ENCODE results near the gene YARS1. TPM values are rescaled to one million over a fixed set of nuclear protein-coding genes. Genes with fewer than 3 reads are reported as not detected.
A peak's percentile ranks its signal among the peaks of the same experiment; 100 is the strongest.

Gene YARS1
- total RNA-seq, 2 donors from 2014 or later, result 36.7 to 70.0 TPM

GRCh38 chr1:32786856-32787255, 30.3 kb downstream of the YARS1 start:
- no peak for ATAC-seq
- intact Hi-C loops (cut with DNase I), result no loop called here
- no peak for DNase-seq

GRCh38 chr1:32784817-32785216, 32.3 kb downstream of the YARS1 start:
- ATAC-seq, result no peak
- intact Hi-C loops (cut with DNase I), result no loop called here

GRCh38 chr1:32783851-32784250, 33.3 kb downstream of the YARS1 start:
- ATAC-seq (no peak), DNase-seq (no peak)
- intact Hi-C loops (cut with DNase I), result no loop called here

More at GRCh38 chr1:32784817-32785216, 32.3 kb downstream of the YARS1 start:
- DNase-seq, result no peak

- intact Hi-C loops (cut with DNase I), result no loop called here
- DNase-seq, result no peak
- no peak for ATAC-seq
These were observed 35.1 kb downstream of the YARS1 start for GRCh38 chr1:32782086-32782485.

- no peak for ATAC-seq
These were observed 36.4 kb downstream of the YARS1 start for GRCh38 chr1:32780628-32781234.

GRCh38 chr1:32780005-32780404, 37.2 kb downstream of the YARS1 start:
- ATAC-seq (no peak), DNase-seq (no peak)
- intact Hi-C loops (cut with DNase I), result no loop called here

More at GRCh38 chr1:32780628-32781234, 36.4 kb downstream of the YARS1 start:
- no peak for DNase-seq
- intact Hi-C loops (cut with DNase I), result no loop called here

DNA sequence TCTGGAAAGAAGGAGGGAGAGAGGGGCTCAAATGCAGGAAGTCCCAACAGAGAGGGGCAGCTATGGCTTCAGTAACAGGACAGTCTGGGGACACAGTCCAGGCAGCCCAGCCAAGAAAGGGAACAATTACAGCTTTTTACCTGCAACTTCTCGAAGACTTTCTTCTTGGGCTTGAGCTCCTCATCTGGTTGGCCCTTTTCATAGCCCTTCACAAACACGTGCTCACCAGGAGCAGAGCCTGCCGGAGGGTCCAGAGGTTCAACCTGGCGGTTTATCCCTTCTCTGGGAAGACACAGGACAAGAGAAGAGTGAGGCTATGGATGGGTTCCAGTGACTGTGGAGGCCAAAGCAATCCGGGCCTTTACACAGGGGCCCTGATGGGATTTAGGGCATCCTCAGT, 37.9 kb downstream of the YARS1 start:
- intact Hi-C loops (cut with DNase I), result loop anchor here in 1 of 2 donors (10.0 kb wide), 1 partner anchor 254 kb away; no protein-coding TSS in a partner anchor
- ATAC-seq, result no peak
- DNase-seq, result no peak

DNA sequence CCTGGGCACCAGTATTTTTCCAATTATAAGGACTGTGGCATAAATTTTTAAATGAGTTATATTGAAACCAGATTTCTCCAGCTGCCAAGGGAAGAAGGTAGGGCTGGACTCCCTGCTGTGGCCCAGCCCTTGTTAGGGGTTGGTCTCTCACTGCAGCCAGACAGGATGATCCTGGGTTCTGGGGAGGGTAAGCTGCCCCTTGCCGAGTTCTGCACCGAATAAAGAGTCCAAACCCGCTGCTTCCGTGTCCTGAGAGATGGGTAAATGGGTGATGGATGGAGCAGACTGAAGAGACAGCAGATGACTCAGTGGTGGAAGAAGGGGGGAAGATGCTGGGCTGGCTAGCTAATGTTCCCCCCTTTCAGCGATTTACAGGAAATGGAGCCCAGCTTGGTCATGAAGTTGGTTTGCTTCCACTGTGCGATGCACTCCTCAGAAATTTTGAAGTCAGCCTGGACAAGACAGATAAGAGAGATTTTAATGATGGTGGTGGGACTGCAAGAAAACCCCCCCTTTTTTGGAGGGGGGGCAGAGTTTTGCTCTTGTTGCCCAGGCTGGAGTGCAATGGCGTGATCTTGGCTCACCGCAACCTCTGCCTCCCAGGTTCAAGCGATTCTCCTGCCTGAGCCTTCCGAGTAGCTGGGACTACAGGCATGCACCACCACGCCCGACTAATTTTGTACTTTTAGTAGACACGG, 41.4 kb downstream of the YARS1 start:
- ATAC-seq (no peak), DNase-seq (no peak)
- intact Hi-C loops (cut with DNase I), result loop anchor here in 1 of 2 donors (10.0 kb wide), 1 partner anchor 251 kb away; no protein-coding TSS in a partner anchor

DNA sequence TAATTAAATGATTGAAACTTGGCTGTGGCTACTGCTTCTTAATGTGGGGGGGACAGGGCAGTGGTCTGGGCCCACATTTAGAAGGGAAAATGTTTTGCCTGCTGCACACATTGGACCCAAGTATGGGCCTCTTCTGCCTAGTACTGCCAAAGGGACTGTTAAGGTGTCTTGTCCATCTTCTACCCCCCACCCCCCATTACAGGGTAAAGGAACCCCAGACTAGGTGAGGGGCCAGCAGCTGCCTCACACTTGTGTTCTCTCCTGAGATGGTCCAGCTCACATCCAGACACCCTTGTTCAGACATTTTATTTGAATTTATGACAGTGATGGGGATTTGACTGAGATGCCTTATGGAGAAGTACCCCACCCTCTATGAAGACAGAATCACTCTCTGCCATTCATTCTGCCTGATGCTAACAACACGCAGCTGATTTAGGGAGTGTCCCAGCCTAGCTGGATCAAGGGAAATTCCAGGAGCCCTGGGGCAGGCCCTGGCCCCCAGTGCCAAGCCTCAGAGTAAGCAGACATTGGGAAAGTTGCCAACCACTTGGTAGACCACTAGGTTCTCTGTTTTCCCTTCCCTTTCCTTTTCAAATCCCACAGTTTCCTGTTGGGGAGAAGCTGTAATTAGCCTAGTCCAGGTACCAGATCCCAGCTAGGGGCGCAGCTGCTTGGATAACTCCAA, 42.1 kb downstream of the YARS1 start:
- ATAC-seq, result no peak
- intact Hi-C loops (cut with DNase I), result loop anchor here in 1 of 2 donors (5.0 to 10.0 kb wide), 2 partner anchors 63 to 250 kb away; no protein-coding TSS in a partner anchor
- DNase-seq, result no peak

- intact Hi-C loops (cut with DNase I), result loop anchor here in 1 of 2 donors (5.0 to 10.0 kb wide), 2 partner anchors 62 to 250 kb away; no protein-coding TSS in a partner anchor
- DNase-seq, result no peak
- ATAC-seq, result no peak
These were observed 42.7 kb downstream of the YARS1 start for GRCh38 chr1:32774464-32774808.

DNA sequence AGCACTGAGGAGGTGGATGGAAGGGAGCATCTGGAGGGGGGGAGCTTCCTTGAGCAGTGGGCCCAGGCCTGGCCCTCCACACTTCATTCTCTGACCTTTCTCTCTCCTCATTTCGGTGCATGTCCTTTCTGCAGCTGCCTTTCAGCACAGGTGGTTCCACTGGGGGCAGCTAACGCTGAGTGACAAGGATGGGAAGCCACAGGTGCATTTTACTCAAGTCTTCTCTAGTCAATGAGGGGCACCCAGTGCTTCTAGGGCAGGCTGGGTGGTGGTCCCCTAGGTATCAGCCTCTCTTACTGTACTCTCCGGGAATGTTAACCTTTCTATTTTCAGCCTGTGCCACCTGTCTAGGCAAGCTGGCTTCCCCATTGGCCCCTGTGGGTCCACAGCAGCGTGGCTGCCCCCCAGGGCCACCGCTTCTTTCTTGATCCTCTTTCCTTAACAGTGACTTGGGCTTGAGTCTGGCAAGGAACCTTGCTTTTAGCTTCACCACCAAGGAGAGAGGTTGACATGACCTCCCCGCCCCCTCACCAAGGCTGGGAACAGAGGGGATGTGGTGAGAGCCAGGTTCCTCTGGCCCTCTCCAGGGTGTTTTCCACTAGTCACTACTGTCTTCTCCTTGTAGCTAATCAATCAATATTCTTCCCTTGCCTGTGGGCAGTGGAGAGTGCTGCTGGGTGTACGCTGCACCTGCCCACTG, 43.2 kb downstream of the YARS1 start:
- intact Hi-C loops (cut with DNase I), result loop anchor here (2.0 to 10.0 kb wide), 3 partner anchors 61 to 249 kb away; no protein-coding TSS in a partner anchor
- ATAC-seq (no peak), DNase-seq (no peak)

DNA sequence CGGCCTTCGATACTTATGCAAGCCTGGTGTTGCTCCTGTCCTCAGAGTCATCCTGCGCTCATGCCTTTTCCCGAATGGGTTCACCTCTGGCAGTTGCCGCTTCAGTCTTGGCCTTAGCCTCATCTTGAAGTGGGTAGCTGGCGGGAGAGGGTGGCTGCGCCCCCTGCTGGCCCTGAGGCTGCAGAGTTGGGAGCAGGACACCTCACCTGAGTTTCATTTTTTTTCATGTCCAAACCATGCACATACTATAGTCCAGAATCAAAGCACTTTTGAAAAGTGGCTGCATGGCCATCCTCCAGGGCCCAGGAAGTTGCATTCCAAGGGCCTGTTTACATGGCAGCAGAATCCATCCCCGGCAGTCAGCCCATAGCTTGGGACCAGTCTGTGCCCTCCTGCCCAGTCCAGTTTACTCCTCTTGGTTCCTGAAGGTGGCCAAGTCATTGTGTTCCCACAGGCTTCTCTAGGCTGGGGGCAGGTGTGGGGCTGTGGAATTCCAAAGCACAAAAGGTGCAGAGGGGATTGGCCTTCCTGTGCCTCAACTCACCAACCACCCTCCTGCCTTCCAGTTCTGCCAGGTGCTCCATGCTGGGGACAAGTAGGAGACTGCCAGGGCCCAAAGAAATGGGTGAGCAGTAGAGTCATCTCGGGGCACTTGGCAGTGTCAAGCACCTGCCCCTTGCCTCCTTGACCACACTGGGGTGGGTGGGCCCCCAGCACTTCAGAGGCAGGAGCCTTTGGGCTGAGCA, 44.0 kb downstream of the YARS1 start:
- intact Hi-C loops (cut with DNase I), result loop anchor here (2.0 to 10.0 kb wide), 3 partner anchors 60 to 248 kb away; no protein-coding TSS in a partner anchor
- ATAC-seq, result peak; percentile 76 to 88
- peak; percentile 83 for DNase-seq

- intact Hi-C loops (cut with DNase I), result loop anchor here (2.0 to 10.0 kb wide), 3 partner anchors 60 to 248 kb away; no protein-coding TSS in a partner anchor
These were observed 44.7 kb downstream of the YARS1 start for GRCh38 chr1:32772281-32773017.

DNA sequence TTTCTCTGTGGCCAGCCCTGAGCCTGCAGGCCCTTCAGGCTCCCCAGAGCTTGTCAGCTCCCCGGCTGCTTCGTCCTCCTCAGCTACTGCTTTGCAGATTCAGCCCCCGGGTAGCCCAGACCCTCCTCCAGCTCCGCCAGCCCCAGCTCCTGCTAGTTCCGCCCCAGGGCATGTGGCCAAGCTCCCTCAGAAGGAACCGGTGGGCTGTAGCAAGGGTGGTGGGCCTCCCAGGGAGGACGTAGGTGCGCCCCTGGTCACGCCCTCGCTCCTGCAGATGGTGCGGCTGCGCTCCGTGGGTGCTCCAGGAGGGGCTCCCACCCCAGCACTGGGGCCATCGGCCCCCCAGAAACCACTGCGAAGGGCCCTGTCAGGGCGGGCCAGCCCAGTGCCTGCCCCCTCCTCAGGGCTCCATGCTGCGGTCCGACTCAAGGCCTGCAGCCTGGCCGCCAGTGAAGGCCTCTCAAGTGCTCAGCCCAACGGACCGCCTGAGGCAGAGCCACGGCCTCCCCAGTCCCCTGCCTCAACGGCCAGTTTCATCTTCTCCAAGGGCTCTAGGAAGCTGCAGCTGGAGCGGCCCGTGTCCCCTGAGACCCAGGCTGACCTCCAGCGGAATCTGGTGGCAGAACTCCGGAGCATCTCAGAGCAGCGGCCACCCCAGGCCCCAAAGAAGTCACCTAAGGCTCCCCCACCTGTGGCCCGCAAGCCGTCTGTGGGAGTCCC, 45.4 kb downstream of the YARS1 start:
- ATAC-seq (no peak), DNase-seq (no peak)
- intact Hi-C loops (cut with DNase I), result loop anchor here (2.0 to 10.0 kb wide), 3 partner anchors 59 to 247 kb away; no protein-coding TSS in a partner anchor

More at GRCh38 chr1:32772281-32773017, 44.7 kb downstream of the YARS1 start:
- no peak for DNase-seq
- no peak for ATAC-seq

- DNase-seq, result no peak
- intact Hi-C loops (cut with DNase I), result loop anchor here in 1 of 2 donors (5.0 to 10.0 kb wide), 2 partner anchors 59 to 246 kb away; no protein-coding TSS in a partner anchor
These were observed 46.2 kb downstream of the YARS1 start for GRCh38 chr1:32770741-32771548.

DNA sequence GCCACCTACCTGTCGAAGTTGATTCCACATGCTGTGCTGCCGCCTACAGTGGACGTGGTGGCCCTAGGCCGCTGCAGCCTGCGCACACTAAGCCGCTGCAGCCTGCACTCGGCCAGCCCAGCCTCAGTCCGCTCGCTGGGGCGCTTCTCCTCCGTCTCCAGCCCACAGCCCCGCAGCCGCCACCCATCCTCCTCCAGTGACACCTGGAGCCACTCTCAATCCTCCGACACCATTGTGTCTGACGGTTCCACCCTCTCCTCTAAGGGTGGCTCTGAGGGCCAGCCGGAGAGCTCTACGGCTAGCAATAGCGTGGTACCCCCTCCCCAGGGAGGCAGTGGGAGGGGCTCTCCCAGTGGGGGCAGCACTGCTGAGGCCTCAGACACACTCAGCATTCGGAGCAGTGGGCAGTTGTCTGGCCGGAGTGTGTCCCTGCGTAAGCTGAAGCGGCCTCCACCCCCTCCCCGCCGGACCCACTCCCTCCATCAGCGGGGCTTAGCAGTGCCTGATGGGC, 46.9 kb downstream of the YARS1 start:
- no peak for ATAC-seq

More at GRCh38 chr1:32770741-32771548, 46.2 kb downstream of the YARS1 start:
- ATAC-seq, result no peak

More for the DNA sequence above, 46.9 kb downstream of the YARS1 start:
- intact Hi-C loops (cut with DNase I), result loop anchor here in 1 of 2 donors (5.0 to 10.0 kb wide), 2 partner anchors 58 to 245 kb away; no protein-coding TSS in a partner anchor
- DNase-seq, result no peak

Measured in left cardiac atrium (tissue), 4 donors.